Keratinocyte (primary cell): ENCODE data around the gene ACAN. TPM values are rescaled to one million over a fixed set of nuclear protein-coding genes. Genes with fewer than 3 reads are reported as not detected.

Experiments used
- DNase-seq: peaks from one replicate; pipeline ENCODE4 v3.0.0-alpha.2; 2011; ENCODE audit warnings: low read depth, missing footprints, low spot score
- FAIRE-seq: peaks from 2 replicates; lab custom pipeline; 2011; peaks lifted over from hg19 to GRCh38; lab: Jason Lieb, UNC
- H2AFZ ChIP-seq: 2 replicates; pipeline ENCODE4 v1.6.0; 2012; ENCODE audit warnings: low read length, control low read depth, inconsistent platforms; ENCODE audit not compliant: control insufficient read depth
- H3K27ac ChIP-seq: 2 replicates; pipeline ENCODE4 v1.5.1; 2011; ENCODE audit warnings: low read length; ENCODE audit not compliant: control insufficient read depth, insufficient read depth
- H3K27me3 ChIP-seq: 3 replicates; pipeline ENCODE4 v1.6.0; 2011; ENCODE audit warnings: low read length; ENCODE audit not compliant: control insufficient read depth, insufficient read depth; ENCODE audit errors: extremely low read depth
- H3K36me3 ChIP-seq, 2 experiments: 2 replicates in 1 of 2; 3 replicates in 1 of 2; pipeline ENCODE4 v1.5.1; 2011; ENCODE audit warnings: low read length in 2 of 2, mild to moderate bottlenecking in 1 of 2; ENCODE audit not compliant: control insufficient read depth in 2 of 2, insufficient read depth in 2 of 2; ENCODE audit errors: extremely low read depth in 1 of 2
- H3K4me1 ChIP-seq: 3 replicates; pipeline ENCODE4 v1.5.1; 2011; ENCODE audit warnings: low read length; ENCODE audit not compliant: control insufficient read depth, insufficient read depth; ENCODE audit errors: extremely low read depth
- H3K4me2 ChIP-seq: 3 replicates; pipeline ENCODE4 v1.6.0; 2011; ENCODE audit warnings: low read depth, low read length; ENCODE audit not compliant: control insufficient read depth, insufficient read depth; ENCODE audit errors: extremely low read depth
- H3K4me3 ChIP-seq, 3 experiments: fragments of 200-600 bp in 1 of 3; sonication (generic) in 1 of 3; 2 replicates in 2 of 3; 3 replicates in 1 of 3; pipeline ENCODE4 v1.5.1; 2011 to 2016; ENCODE audit warnings: low read length in 3 of 3, mild to moderate bottlenecking in 3 of 3, control low read depth in 2 of 3, inconsistent platforms in 1 of 3, low read depth in 1 of 3, mixed read lengths in 1 of 3, mixed run types in 1 of 3, moderate library complexity in 1 of 3; ENCODE audit not compliant: control insufficient read depth in 2 of 3, insufficient read depth in 2 of 3; ENCODE audit errors: extremely low read depth in 1 of 3
- H3K79me2 ChIP-seq: 2 replicates; pipeline ENCODE4 v1.6.0; 2012; ENCODE audit warnings: low read length; ENCODE audit not compliant: control insufficient read depth, insufficient read depth
- H3K9ac ChIP-seq: 3 replicates; pipeline ENCODE4 v1.6.0; 2011; ENCODE audit warnings: low read length; ENCODE audit not compliant: control insufficient read depth, insufficient read depth; ENCODE audit errors: extremely low read depth
- H3K9me1 ChIP-seq: 3 replicates; pipeline ENCODE4 v1.6.0; 2011; ENCODE audit warnings: low read length; ENCODE audit not compliant: control insufficient read depth, insufficient read depth; ENCODE audit errors: extremely low read depth
- H3K9me3 ChIP-seq: 2 replicates; pipeline ENCODE4 v1.5.1; 2012; ENCODE audit warnings: low read depth, low read length; ENCODE audit not compliant: control insufficient read depth
- H4K20me1 ChIP-seq: 3 replicates; pipeline ENCODE4 v1.6.0; 2011; ENCODE audit warnings: low read length; ENCODE audit not compliant: control insufficient read depth, insufficient read depth; ENCODE audit errors: extremely low read depth
- CTCF ChIP-seq, 3 experiments: IDR thresholded peaks in 1 of 3; conservative IDR thresholded peaks in 1 of 3; optimal IDR thresholded peaks in 1 of 3; 2 replicates in 2 of 3; 3 replicates in 1 of 3; pipeline versions ENCODE3 to v1.5.1; 2011; ENCODE audit warnings: low read length in 3 of 3, mild to moderate bottlenecking in 3 of 3, moderate library complexity in 2 of 3, control low read depth in 1 of 3, inconsistent platforms in 1 of 3; ENCODE audit not compliant: insufficient read depth in 2 of 3; ENCODE audit errors: extremely low read depth in 1 of 3
- EZH2 ChIP-seq: IDR thresholded peaks from one replicate; pipeline ENCODE4 v1.6.1; 2012; ENCODE audit warnings: inconsistent platforms, mild to moderate bottlenecking, low read length, moderate library complexity
- dilution Hi-C: fragments of 300-500 bp; cut with MboI; formaldehyde crosslinking; loops from one replicate; pipeline ENCODE4 v1.7.0; 2020; ENCODE audit warnings: low sequenced_read_pairs; ENCODE audit not compliant: extremely low pct_ligation_motif_present
- polyA plus RNA-seq, 5 experiments: library from polyadenylated mRNA; depleted of rRNA in 3 of 5; stranded (reverse) in 3 of 5; stranded (forward) in 1 of 5; unstranded in 1 of 5; fragments of >200 nt; gene quantifications; 1 replicate in 1 of 5; 2 replicates in 3 of 5; 3 replicates in 1 of 5; pipeline versions ENCODE4 v1.2.1 to v1.2.3, GENCODE V29; 2011 to 2012; ENCODE audit warnings: missing spikeins in 2 of 5, low read depth in 1 of 5, low replicate concordance in 1 of 5

The ACAN gene
- polyA plus RNA-seq, 1 donor (not counting 4 experiments of a cell fraction or from before 2014, with no cell fraction given) = not detected

GRCh38 chr15:88859550-88859949 is 56.3 kb downstream of the ACAN start:
- TF ChIP-seq EZH2 (no peak), CTCF (optimal IDR thresholded peaks at IDR 0.05 in 1 of 3, IDR thresholded peaks at IDR 0.05 in 1 of 3, conservative IDR thresholded peaks at IDR 0.05 in 1 of 3; ENCODE audit: extremely low read depth in 1 of 3, insufficient read depth in 2 of 3, low read length in 3 of 3) (no peak)
- Histone ChIP-seq H3K4me1 (no peaks in the 10 kb centered on the region), H2AFZ (no peak overlapping the region), H3K36me3 (no peaks in the 10 kb centered on the region), H3K9me1 (no peaks in the 10 kb centered on the region), H3K9me3 (no peaks in the 10 kb centered on the region), H4K20me1 (no peaks in the 10 kb centered on the region), H3K79me2 (no peaks in the 10 kb centered on the region), H3K9ac (no peak overlapping the region), H3K4me2 (no peak overlapping the region), H3K27me3 (no peaks in the 10 kb centered on the region), H3K4me3 (no peak overlapping the region), H3K27ac (no peak overlapping the region)
- FAIRE-seq = no peak
- no peak for DNase-seq
- dilution Hi-C loops = no loop called here

DNA sequence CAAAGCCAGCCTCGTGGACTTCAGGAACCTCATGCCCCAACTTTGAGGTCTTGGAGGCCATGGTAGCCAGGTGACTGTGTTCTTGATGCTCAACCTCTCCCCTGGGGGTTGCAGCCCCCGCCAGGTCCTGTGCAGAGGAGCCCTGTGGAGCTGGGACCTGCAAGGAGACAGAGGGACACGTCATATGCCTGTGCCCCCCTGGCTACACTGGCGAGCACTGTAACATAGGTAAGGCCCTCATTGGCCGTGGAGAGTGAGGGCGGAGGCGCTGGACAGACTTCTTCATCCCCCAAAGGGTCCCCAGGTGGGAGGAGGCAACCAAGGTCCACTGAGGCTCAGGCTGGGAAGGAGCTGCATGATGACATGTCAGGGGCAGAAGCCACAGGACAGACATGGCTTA is 57.0 kb downstream of the ACAN start:
- H3K36me3 ChIP-seq = no peaks in the 10 kb centered on the region
- dilution Hi-C loops = no loop called here

More for the DNA sequence above, 57.0 kb downstream of the ACAN start:
- Histone ChIP-seq H3K4me1 (no peaks in the 10 kb centered on the region), H4K20me1 (no peaks in the 10 kb centered on the region), H3K79me2 (no peaks in the 10 kb centered on the region), H3K9ac (no peak overlapping the region), H3K9me3 (no peaks in the 10 kb centered on the region), H2AFZ (no peak overlapping the region), H3K27me3 (no peaks in the 10 kb centered on the region), H3K4me3 (no peak overlapping the region), H3K4me2 (no peak overlapping the region), H3K27ac (no peak overlapping the region), H3K9me1 (no peaks in the 10 kb centered on the region)
- no peak for FAIRE-seq
- no peak for DNase-seq
- no peak for TF ChIP-seq CTCF (optimal IDR thresholded peaks at IDR 0.05 in 1 of 3, IDR thresholded peaks at IDR 0.05 in 1 of 3, conservative IDR thresholded peaks at IDR 0.05 in 1 of 3; ENCODE audit: extremely low read depth in 1 of 3, insufficient read depth in 2 of 3, low read length in 3 of 3)
- no peak for TF ChIP-seq EZH2
